Hepatocyte (in vitro differentiated cells): ENCODE data around the gene STX11.

Experiments
- EZH2 ChIP-seq: fragments of 200-600 bp; sonication (generic); IDR thresholded peaks from 2 replicates; pipeline ENCODE4 v1.6.1; 2016; ENCODE audit warnings: antibody characterized with exemption, mild to moderate bottlenecking, borderline replicate concordance
- EZH2phosphoT487 ChIP-seq: fragments of 200-600 bp; sonication (generic); IDR thresholded peaks from one replicate; pipeline ENCODE4 v1.6.1; 2018; ENCODE audit warnings: antibody characterized with exemption, mild to moderate bottlenecking, low read depth, moderate library complexity; ENCODE audit not compliant: unreplicated experiment, severe bottlenecking
- TF ChIP-seq, protein P1 (sequence below): fragments of 200-600 bp; sonication (generic); IDR thresholded peaks from 2 replicates; pipeline ENCODE4 v1.5.1; 2016; ENCODE audit warnings: antibody characterized with exemption, mild to moderate bottlenecking; ENCODE audit not compliant: poor library complexity

DNA sequence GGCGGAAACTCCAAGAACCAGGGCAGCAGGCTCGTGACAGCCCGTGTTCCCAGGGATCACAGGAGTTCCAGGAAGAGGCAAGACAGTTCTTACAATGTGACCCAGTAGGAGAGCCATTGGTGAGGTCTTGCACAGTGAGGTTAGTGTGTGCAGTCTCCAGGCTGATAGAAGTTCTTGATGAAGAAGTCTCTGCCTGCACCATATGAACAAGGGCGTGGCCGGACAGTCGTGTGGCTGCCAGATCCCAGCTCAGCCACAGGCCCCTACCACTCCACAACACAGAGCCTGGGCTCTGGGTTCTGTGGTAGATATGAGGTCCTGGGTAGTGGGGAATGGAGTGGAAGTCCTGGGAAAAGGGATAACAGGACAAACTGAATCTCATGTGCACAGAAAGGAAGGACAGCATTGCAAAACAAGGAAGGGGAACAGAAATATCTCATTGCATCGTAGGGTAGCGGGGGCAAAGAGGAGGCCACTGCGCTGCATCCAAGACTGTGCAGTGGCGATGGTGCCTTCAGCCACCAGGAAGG, 65.2 kb downstream of the STX11 start:
- TF ChIP-seq, protein P1, sequence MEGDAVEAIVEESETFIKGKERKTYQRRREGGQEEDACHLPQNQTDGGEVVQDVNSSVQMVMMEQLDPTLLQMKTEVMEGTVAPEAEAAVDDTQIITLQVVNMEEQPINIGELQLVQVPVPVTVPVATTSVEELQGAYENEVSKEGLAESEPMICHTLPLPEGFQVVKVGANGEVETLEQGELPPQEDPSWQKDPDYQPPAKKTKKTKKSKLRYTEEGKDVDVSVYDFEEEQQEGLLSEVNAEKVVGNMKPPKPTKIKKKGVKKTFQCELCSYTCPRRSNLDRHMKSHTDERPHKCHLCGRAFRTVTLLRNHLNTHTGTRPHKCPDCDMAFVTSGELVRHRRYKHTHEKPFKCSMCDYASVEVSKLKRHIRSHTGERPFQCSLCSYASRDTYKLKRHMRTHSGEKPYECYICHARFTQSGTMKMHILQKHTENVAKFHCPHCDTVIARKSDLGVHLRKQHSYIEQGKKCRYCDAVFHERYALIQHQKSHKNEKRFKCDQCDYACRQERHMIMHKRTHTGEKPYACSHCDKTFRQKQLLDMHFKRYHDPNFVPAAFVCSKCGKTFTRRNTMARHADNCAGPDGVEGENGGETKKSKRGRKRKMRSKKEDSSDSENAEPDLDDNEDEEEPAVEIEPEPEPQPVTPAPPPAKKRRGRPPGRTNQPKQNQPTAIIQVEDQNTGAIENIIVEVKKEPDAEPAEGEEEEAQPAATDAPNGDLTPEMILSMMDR = no peak
- TF ChIP-seq EZH2 (no peak), EZH2phosphoT487 (no peak)
